Activated T-cell treated with anti-CD3 and anti-CD28 coated beads for 4 hours (primary cell): ENCODE data around the gene PCDHAC1.

Source experiments
- DNase-seq: peaks from one replicate; pipeline ENCODE4 v3.0.0-alpha.2; 2020

Gene PCDHAC1

DNA sequence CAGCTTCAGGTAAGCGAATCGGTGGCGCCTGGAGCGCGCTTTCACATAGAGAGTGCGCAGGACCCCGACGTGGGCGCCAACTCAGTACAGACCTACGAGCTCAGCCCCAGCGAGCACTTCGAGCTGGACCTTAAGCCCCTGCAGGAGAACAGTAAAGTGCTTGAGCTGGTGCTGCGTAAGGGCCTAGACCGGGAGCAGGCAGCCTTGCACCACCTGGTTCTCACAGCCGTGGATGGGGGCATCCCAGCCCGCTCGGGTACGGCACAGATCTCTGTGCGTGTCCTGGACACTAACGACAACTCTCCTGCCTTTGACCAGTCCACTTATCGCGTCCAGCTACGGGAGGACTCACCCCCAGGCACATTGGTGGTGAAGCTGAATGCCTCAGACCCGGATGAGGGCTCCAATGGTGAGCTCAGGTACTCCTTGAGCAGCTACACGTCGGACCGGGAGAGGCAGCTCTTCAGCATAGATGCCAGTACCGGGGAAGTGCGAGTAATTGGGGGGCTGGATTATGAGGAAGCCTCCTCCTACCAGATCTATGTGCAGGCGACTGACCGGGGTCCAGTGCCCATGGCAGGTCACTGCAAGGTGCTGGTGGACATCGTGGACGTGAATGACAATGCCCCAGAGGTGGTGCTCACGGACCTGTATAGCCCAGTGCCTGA is 41.3 kb downstream of the PCDHAC1 start:
- no peak for DNase-seq

DNA sequence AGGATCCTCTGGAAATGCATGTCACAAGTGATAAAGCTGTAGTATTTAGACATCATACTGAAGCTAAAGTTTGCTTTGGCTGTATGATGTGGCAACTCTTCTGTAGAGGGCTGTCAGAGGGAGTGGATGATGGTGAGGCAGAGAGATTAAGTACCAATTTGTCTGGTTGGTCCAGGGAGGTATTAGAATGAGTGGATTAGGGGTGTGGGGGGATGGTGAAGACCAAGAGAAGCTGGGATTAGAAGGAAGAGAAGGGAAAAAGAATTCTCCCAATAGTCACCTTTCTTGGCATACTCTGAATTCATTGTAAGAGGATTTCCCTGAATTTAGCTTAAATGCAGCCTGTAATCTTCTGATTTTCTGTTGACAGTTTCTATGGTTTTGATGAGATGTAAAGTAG is 43.8 kb downstream of the PCDHAC1 start:
- no peak for DNase-seq

DNA sequence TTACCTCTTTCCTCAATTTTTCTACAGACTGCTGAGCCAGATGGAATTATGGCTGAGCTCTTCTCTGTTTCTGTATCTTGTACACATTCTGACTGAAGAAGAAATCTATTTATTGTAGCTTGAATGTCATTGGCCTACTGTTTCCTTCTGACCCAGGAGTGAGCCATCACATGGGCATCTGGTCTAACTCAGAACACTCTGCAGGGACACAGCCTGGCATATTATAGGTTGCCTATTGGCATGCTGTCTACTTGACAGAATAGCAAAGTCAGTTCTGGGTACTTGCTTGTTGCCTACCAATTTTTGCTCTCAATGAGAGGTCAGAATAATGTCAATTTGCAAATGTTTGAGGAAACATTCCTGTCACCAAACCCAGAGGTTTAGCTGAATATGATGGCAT is 47.5 kb downstream of the PCDHAC1 start:
- DNase-seq, result no peak

DNA sequence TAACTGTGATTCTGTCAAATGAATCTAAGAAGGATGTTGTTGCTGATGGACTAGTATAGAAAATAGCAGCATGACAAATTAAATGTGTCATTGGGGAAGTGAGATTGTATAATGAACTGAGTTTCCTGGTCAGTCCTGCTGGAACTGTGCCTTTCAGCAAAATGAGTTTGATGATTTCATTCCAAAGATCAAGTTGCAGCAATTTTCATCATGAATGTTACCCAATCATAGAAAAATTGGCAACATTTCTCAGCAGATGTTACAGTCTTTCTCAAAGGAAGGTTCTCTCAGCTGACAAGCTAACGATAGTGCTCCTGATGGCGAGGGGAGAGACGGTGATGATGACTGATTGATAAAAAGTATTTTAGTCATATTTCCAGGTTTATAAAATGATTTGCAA is 50.9 kb downstream of the PCDHAC1 start:
- no peak for DNase-seq

DNA sequence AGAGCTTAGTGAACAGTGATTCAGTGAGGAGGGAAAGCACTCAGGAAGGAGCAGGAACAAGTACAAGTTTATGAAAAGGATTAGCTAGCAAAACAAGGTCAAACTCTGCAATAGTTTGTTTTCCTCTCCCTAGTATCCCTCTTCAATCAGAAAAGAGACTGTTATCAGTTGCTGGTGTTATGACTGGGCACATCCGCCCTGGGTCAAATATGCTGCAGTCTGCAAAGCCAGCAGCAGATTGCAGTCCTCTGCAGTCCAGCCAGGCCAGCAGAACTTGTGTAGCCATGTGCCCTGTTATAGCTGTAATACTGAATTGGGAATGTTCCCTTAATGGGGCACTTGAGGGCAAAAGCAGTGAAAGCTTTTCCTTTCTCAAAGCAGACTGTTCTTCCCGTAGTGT is 52.2 kb downstream of the PCDHAC1 start:
- no peak for DNase-seq

DNA sequence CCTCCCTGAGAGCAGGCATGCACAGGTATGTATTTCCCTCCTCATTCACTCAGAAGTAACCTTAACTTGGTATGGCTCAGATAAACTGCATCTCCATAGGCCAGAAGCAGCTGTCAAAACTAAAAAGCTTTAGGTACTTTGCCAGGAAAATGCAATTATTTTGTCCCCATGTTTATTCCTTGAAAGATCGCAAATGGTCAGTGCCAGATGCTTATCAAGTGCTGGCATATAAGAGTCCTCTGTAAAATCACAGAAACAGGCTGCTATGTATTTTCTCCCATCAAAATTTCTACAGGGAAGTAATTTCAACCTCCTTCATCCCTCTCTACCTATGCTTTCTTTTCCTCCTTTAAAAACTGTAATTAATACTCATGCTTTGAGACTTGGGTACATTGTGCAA is 52.9 kb downstream of the PCDHAC1 start:
- DNase-seq, result no peak
